ENCODE measurements around the gene ZNF853.

ZNF853 gene

DNA sequence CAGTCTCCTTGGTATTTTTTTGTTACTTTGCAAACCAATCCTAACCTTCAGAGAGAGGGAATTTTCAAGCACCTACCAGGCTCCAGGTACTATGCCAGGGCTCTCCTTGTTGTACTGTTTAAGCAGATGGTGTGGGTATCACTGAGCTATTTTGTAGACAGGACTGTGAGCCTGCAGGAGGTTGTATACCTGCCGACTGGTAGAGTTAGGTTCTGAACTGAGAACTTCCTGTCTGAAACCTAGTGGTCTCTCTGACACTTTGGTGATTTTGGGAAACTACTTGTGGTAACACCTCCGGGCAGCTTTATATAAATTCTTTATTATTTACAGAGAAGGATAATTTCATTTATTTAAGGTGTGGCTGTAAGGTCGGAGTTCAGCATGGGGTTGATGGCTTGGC is 4.6 kb downstream of the ZNF853 start:
- TF ChIP-seq, protein P1, sequence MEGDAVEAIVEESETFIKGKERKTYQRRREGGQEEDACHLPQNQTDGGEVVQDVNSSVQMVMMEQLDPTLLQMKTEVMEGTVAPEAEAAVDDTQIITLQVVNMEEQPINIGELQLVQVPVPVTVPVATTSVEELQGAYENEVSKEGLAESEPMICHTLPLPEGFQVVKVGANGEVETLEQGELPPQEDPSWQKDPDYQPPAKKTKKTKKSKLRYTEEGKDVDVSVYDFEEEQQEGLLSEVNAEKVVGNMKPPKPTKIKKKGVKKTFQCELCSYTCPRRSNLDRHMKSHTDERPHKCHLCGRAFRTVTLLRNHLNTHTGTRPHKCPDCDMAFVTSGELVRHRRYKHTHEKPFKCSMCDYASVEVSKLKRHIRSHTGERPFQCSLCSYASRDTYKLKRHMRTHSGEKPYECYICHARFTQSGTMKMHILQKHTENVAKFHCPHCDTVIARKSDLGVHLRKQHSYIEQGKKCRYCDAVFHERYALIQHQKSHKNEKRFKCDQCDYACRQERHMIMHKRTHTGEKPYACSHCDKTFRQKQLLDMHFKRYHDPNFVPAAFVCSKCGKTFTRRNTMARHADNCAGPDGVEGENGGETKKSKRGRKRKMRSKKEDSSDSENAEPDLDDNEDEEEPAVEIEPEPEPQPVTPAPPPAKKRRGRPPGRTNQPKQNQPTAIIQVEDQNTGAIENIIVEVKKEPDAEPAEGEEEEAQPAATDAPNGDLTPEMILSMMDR (IDR thresholded peaks at IDR 0.05), result no peak
- TF ChIP-seq ZFX (IDR thresholded peaks at IDR 0.05; ENCODE audit: borderline replicate concordance), result no peak
- no peak overlapping the region for H3K27ac ChIP-seq

DNA sequence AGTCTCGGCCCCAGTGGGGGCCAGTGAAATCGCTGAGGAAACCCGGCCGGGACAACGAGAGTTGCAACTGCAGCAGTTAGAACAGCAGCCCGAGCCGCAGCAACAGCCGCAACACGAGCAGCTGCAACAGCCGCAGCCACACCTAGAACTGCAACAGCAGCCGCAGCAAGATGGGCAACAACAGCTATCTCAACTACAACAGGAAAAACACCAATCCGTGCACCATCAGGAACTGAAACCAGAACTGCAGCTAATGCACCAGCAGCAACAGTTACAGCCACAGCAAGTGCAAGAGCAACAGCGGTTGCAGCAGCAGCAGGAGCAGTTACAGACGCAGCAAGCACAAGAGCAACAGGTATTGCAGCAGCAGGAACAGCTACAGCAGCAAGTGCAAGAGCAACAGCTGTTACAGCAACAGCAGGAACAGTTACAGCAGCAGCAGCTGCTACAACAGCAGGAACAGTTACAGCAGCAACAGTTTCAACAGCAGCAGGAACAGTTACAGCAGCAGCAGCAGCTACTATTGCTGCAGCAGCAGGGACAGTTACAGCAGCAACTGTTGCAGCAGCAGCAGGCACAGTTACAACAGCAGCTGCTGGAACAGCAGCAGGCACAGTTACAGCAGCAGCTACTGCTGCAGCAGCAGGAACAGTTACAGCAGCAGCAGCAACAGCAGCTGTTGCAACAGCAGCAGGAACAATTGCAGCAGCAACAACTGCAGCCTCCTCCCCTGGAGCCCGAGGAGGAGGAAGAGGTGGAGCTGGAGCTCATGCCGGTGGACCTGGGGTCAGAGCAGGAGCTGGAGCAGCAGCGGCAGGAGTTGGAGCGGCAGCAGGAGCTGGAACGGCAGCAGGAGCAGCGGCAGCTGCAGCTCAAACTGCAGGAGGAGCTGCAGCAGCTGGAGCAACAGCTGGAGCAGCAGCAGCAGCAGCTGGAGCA is 6.1 kb downstream of the ZNF853 start:
- no peak for TF ChIP-seq ZFX (IDR thresholded peaks at IDR 0.05; ENCODE audit: borderline replicate concordance)
- TF ChIP-seq, protein P1 (IDR thresholded peaks at IDR 0.05), result no peak

GRCh38 chr7:6622134-6622710 is 6.8 kb downstream of the ZNF853 start:
- no peak overlapping the region for H3K27ac ChIP-seq
- no peak for TF ChIP-seq ZFX (IDR thresholded peaks at IDR 0.05; ENCODE audit: borderline replicate concordance)
- TF ChIP-seq, protein P1 (IDR thresholded peaks at IDR 0.05), result no peak

More for the DNA sequence above, 6.1 kb downstream of the ZNF853 start:
- H3K27ac ChIP-seq, result no peak overlapping the region

DNA sequence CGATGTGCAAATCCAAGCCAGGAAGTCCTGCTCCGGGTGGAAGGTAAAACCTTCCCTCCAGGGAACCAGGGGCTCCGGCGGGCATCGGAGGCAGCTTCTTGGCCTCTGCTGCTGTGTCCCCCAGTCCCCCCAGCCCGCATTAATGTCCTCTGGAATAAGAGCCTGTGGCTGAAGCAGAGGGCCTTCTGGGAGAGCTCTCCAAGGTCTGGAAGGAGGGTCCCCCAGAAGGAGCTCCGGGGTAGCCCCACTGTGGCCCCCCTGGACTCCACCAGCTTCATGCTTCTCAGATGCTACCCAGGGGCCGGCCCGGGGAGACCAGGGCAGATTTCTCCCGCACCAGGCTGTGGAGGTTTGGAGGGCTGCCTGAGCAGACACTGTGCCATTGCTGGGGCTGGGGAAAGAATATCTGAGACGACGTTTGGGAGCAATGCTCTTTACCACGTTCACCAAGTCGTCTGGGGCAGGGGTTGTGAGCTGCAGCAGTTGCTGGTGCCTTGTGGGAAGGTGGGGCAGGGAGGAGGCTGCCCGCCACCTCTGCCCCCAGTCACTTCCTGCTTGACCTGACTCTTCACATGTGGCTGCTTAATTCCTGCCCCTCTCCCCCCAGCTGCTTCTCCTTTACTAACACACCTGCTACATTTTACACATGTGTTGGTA is 8.3 kb downstream of the ZNF853 start:
- TF ChIP-seq, protein P1 (IDR thresholded peaks at IDR 0.05), result no peak
- no peak for TF ChIP-seq ZFX (IDR thresholded peaks at IDR 0.05; ENCODE audit: borderline replicate concordance)
- no peak overlapping the region for H3K27ac ChIP-seq

GRCh38 chr7:6624246-6624611 is 8.8 kb downstream of the ZNF853 start:
- TF ChIP-seq, protein P1 (IDR thresholded peaks at IDR 0.05), result no peak
- no peak for TF ChIP-seq ZFX (IDR thresholded peaks at IDR 0.05; ENCODE audit: borderline replicate concordance)
- no peak overlapping the region for H3K27ac ChIP-seq

- H3K27ac ChIP-seq, result no peak overlapping the region
- TF ChIP-seq, protein P1 (IDR thresholded peaks at IDR 0.05), result no peak
- no peak for TF ChIP-seq ZFX (IDR thresholded peaks at IDR 0.05; ENCODE audit: borderline replicate concordance)
Measured at GRCh38 chr7:6628045-6628444, 12.6 kb downstream of the ZNF853 start.

Measured in 22Rv1 (cell line).